Measurements from ENCODE around the gene GAN.

The GAN gene

DNA sequence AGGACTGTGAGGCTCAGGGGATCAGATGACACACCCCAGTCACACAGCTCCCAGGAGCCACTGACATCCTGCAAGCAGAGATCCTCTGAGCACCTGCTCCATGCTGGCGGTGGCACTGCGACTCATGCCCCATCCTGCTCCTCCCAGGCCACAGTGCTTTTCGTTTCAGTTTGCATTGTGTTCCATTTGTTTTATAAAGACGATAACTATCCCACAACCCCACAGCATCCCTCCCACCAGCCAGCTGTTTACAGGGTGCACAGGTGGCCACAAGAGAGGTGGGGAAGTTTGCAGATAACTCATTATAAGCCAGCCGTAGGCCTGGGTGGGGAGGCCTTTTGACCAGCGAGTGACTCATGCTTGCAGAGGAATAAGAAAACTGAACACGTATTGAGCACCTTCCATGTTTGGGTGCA, 48.1 kb upstream of the GAN start:
- TF ChIP-seq EGR2 (tag by site-specific recombination; IDR thresholded peaks at IDR 0.05; ENCODE audit: low read depth) (peak; percentile 52; the same call in 1 of the 2 replicates), ZBTB21 (tag by site-specific recombination; IDR thresholded peaks at IDR 0.05) (no peak)
- H3K27ac ChIP-seq (ENCODE audit: extremely low read depth, low read depth, low read length), result no peak overlapping the region
- no peak overlapping the region for H3K4me3 ChIP-seq (ENCODE audit: low read depth, low read length)
- ChIA-PET CTCF (interaction anchor here (1.0 kb wide), 1 partner anchor 75 kb away, joined by 3 read pairs; no protein-coding TSS in a partner anchor), POLR2A (interaction anchor here (0.9 kb wide), 1 partner anchor 48 kb away, joined by 3 read pairs; the partner anchor contains the start of gene GAN)
- H3K4me1 ChIP-seq (ENCODE audit: control insufficient read depth, insufficient read depth, low read length), result no peaks in the 10 kb centered on the region
- no peaks in the 10 kb centered on the region for H3K9me3 ChIP-seq (ENCODE audit: control insufficient read depth, insufficient read depth, low read depth, low read length)
- no peaks in the 10 kb centered on the region for H3K36me3 ChIP-seq (ENCODE audit: control insufficient read depth in 2 of 2, insufficient read depth in 1 of 2, low read length in 2 of 2)

DNA sequence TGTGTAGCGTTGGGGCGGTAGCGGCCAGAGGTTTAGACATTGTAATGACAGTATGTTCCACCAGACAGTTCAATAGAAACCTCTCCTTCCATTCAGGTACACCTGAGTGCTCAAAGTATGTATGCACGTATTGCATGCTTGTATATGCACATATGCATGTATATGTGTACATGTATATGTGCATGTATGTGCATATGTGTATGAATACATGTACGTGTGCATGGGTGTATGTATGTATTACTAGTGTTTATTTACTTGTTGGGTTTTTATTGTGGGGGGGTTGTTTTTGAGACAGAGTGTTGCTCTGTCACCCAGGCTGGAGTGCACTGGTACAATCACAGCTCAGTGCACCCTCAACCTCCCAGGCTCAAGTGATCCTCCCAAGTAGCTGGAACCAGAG, 46.3 kb upstream of the GAN start:
- Histone ChIP-seq H3K9me3 (ENCODE audit: control insufficient read depth, insufficient read depth, low read depth, low read length) (no peaks in the 10 kb centered on the region), H3K36me3 (ENCODE audit: control insufficient read depth in 2 of 2, insufficient read depth in 1 of 2, low read length in 2 of 2) (no peaks in the 10 kb centered on the region), H3K4me1 (ENCODE audit: control insufficient read depth, insufficient read depth, low read length) (no peaks in the 10 kb centered on the region), H3K27ac (ENCODE audit: extremely low read depth, low read depth, low read length) (no peak overlapping the region), H3K4me3 (ENCODE audit: low read depth, low read length) (no peak overlapping the region)
- ChIA-PET CTCF (no interaction called here), POLR2A (no interaction called here)
- no peak for TF ChIP-seq ZNF768 (tag by site-specific recombination; IDR thresholded peaks at IDR 0.05)
- no peak for TF ChIP-seq ZNF404 (tag by site-specific recombination; IDR thresholded peaks at IDR 0.05)
- no peak for TF ChIP-seq ZNF311 (tag by site-specific recombination; IDR thresholded peaks at IDR 0.05; ENCODE audit: borderline replicate concordance)
- TF ChIP-seq ZNF16 (tag by site-specific recombination; IDR thresholded peaks at IDR 0.05; ENCODE audit: low read depth), result no peak
- no peak for TF ChIP-seq ZNF701 (tag by site-specific recombination; IDR thresholded peaks at IDR 0.05)
- TF ChIP-seq YY1 (tag by site-specific recombination; IDR thresholded peaks at IDR 0.05), result no peak
- TF ChIP-seq ZNF391 (tag by site-specific recombination; IDR thresholded peaks at IDR 0.05; ENCODE audit: borderline replicate concordance, low read depth), result no peak
- TF ChIP-seq ZNF23 (tag by site-specific recombination; IDR thresholded peaks at IDR 0.05; ENCODE audit: borderline replicate concordance), result no peak
- TF ChIP-seq, protein P1, sequence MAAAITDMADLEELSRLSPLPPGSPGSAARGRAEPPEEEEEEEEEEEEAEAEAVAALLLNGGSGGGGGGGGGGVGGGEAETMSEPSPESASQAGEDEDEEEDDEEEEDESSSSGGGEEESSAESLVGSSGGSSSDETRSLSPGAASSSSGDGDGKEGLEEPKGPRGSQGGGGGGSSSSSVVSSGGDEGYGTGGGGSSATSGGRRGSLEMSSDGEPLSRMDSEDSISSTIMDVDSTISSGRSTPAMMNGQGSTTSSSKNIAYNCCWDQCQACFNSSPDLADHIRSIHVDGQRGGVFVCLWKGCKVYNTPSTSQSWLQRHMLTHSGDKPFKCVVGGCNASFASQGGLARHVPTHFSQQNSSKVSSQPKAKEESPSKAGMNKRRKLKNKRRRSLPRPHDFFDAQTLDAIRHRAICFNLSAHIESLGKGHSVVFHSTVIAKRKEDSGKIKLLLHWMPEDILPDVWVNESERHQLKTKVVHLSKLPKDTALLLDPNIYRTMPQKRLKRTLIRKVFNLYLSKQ (tag by site-specific recombination; IDR thresholded peaks at IDR 0.05; ENCODE audit: borderline replicate concordance), result no peak
- TF ChIP-seq PRDM1 (tag by site-specific recombination; IDR thresholded peaks at IDR 0.05), result no peak

DNA sequence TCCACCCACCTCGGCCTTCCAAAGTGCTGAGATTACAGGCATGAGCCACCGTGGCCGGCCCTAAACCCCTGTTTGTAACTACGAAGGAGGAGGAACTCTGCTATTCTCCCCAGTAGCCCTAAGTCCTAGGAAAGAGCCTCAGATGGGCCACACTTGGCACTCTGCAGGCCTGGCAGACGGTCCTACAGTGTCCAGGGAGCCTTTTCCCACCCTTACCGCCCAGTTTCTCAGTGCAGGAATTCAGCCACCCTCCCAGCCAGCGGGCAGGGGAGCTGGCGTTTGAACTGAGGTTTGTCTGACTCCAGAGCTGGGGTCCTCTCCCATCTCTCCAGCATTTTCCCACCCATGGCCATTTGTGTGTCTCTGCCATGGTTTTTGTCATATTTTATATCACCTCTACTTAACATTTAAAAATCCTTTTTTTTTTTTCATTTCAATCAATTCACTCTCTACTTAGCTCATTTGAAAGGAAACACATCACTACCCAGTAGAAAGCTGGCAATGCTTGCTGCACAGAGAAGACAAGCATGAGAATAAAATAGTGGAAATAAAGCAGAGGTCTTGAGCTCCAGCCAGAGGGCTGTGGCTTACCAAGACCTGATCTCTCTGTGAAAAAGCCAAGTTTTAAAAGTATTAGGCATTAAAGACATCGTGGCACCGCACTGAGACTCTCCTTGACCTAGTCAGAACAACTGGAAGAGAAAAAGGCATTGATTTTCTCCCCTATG, 41.4 kb upstream of the GAN start:
- Histone ChIP-seq H3K27ac (ENCODE audit: extremely low read depth, low read depth, low read length) (no peak overlapping the region), H3K4me3 (ENCODE audit: low read depth, low read length) (no peak overlapping the region)

More for the DNA sequence above, 41.4 kb upstream of the GAN start:
- no peaks in the 10 kb centered on the region for H3K36me3 ChIP-seq (ENCODE audit: control insufficient read depth in 2 of 2, insufficient read depth in 1 of 2, low read length in 2 of 2)
- POLR2A ChIA-PET, result no interaction called here
- TF ChIP-seq GLIS2 (tag by site-specific recombination; IDR thresholded peaks at IDR 0.05) (no peak), ZNF423 (tag by site-specific recombination; IDR thresholded peaks at IDR 0.05) (no peak), ZNF654 (tag by site-specific recombination; IDR thresholded peaks at IDR 0.05; ENCODE audit: low read depth) (no peak), GLI2 (tag by site-specific recombination; IDR thresholded peaks at IDR 0.05; ENCODE audit: borderline replicate concordance, low read depth) (no peak), ZNF350 (tag by site-specific recombination; IDR thresholded peaks at IDR 0.05) (no peak), ZNF221 (tag by site-specific recombination; IDR thresholded peaks at IDR 0.05; ENCODE audit: borderline replicate concordance) (no peak), ZNF266 (tag by site-specific recombination; IDR thresholded peaks at IDR 0.05; ENCODE audit: low read depth) (no peak), ZNF112 (tag by site-specific recombination; IDR thresholded peaks at IDR 0.05) (no peak), IKZF3 (tag by site-specific recombination; IDR thresholded peaks at IDR 0.05) (no peak), EGR2 (tag by site-specific recombination; IDR thresholded peaks at IDR 0.05; ENCODE audit: low read depth) (no peak), ZNF48 (tag by site-specific recombination; IDR thresholded peaks at IDR 0.05) (no peak)
- TF ChIP-seq, protein P2, sequence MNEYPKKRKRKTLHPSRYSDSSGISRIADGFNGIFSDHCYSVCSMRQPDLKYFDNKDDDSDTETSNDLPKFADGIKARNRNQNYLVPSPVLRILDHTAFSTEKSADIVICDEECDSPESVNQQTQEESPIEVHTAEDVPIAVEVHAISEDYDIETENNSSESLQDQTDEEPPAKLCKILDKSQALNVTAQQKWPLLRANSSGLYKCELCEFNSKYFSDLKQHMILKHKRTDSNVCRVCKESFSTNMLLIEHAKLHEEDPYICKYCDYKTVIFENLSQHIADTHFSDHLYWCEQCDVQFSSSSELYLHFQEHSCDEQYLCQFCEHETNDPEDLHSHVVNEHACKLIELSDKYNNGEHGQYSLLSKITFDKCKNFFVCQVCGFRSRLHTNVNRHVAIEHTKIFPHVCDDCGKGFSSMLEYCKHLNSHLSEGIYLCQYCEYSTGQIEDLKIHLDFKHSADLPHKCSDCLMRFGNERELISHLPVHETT (tag by site-specific recombination; IDR thresholded peaks at IDR 0.05), result no peak
- TF ChIP-seq, protein P3, sequence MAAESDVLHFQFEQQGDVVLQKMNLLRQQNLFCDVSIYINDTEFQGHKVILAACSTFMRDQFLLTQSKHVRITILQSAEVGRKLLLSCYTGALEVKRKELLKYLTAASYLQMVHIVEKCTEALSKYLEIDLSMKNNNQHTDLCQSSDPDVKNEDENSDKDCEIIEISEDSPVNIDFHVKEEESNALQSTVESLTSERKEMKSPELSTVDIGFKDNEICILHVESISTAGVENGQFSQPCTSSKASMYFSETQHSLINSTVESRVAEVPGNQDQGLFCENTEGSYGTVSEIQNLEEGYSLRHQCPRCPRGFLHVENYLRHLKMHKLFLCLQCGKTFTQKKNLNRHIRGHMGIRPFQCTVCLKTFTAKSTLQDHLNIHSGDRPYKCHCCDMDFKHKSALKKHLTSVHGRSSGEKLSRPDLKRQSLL (tag by site-specific recombination; IDR thresholded peaks at IDR 0.05), result no peak
- TF ChIP-seq, protein P4, sequence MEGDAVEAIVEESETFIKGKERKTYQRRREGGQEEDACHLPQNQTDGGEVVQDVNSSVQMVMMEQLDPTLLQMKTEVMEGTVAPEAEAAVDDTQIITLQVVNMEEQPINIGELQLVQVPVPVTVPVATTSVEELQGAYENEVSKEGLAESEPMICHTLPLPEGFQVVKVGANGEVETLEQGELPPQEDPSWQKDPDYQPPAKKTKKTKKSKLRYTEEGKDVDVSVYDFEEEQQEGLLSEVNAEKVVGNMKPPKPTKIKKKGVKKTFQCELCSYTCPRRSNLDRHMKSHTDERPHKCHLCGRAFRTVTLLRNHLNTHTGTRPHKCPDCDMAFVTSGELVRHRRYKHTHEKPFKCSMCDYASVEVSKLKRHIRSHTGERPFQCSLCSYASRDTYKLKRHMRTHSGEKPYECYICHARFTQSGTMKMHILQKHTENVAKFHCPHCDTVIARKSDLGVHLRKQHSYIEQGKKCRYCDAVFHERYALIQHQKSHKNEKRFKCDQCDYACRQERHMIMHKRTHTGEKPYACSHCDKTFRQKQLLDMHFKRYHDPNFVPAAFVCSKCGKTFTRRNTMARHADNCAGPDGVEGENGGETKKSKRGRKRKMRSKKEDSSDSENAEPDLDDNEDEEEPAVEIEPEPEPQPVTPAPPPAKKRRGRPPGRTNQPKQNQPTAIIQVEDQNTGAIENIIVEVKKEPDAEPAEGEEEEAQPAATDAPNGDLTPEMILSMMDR (tag by site-specific recombination; IDR thresholded peaks at IDR 0.05), result no peak
- CTCF ChIA-PET, result no interaction called here
- no peaks in the 10 kb centered on the region for H3K9me3 ChIP-seq (ENCODE audit: control insufficient read depth, insufficient read depth, low read depth, low read length)
- H3K4me1 ChIP-seq (ENCODE audit: control insufficient read depth, insufficient read depth, low read length), result no peaks in the 10 kb centered on the region
